Uterus (tissue), 4 donors: ENCODE results near the gene KCTD21. TPM values are rescaled to one million over a fixed set of nuclear protein-coding genes. Genes with fewer than 3 reads are reported as not detected.

Source experiments
- DNase-seq, 2 donors: peaks; one replicate each; pipeline ENCODE4 v3.0.0-alpha.2; 2019 to 2020
- H3K27ac ChIP-seq, 2 donors: fragments of 200-600 bp; sonication (generic); 1 replicate in 1 of 2; 2 replicates in 1 of 2; pipeline ENCODE4 v1.5.1; 2016 to 2018
- H3K27me3 ChIP-seq, 2 donors: fragments of 200-600 bp; sonication (generic); one replicate each; pipeline ENCODE4 v1.5.1; 2018 to 2019; ENCODE audit warnings: control low read depth in 1 of 2
- H3K36me3 ChIP-seq, 2 donors: fragments of 200-600 bp; sonication (generic); one replicate each; pipeline ENCODE4 v1.5.1; 2019; ENCODE audit warnings: control low read depth in 1 of 2
- H3K4me1 ChIP-seq, 2 donors: fragments of 200-600 bp; sonication (generic); one replicate each; pipeline ENCODE4 v1.5.1; 2018 to 2019; ENCODE audit warnings: control low read depth in 1 of 2
- H3K4me3 ChIP-seq, 2 donors: fragments of 200-600 bp; sonication (generic); 1 replicate in 1 of 2; 2 replicates in 1 of 2; pipeline ENCODE4 v1.5.1; 2018 to 2019; ENCODE audit warnings: mild to moderate bottlenecking in 1 of 2
- H3K9me3 ChIP-seq, 2 donors: fragments of 200-600 bp; sonication (generic); one replicate each; pipeline ENCODE4 v1.5.1; 2019; ENCODE audit warnings: control low read depth in 1 of 2
- POLR2A ChIP-seq, 2 donors: fragments of 450-650 bp; IDR thresholded peaks; one replicate each; pipeline ENCODE4 v1.6.1; 2016; ENCODE audit warnings: antibody characterized with exemption in 2 of 2, mild to moderate bottlenecking in 1 of 2, moderate library complexity in 1 of 2
- intact Hi-C: fragments of 100-400 bp; cut with DNase I; formaldehyde crosslinking; loops from one replicate; pipeline ENCODE4 v1.15.1; 2023; ENCODE audit warnings: low total_unique reads
- total RNA-seq, 4 donors: library from RNA; depleted of rRNA in 3 of 4; stranded (reverse); fragments of >200 nt in 3 of 4; gene quantifications; one replicate each; pipeline versions ENCODE4 v1.1.0 to v1.2.4, GENCODE V29; 2014 to 2023
- TF ChIP-seq, protein P1 (sequence below), 4 experiments: fragments of 200-600 bp in 2 of 4; fragments of 450-650 bp in 2 of 4; sonication (generic) in 2 of 4; IDR thresholded peaks; one replicate each; pipeline ENCODE4 v1.5.1; 2016 to 2019; ENCODE audit warnings: antibody characterized with exemption in 4 of 4, mild to moderate bottlenecking in 2 of 4, moderate library complexity in 1 of 4
- donor health status: DM: yes; HTN: yes; CAD: no.

KCTD21 gene
- total RNA-seq, 4 donors from 2014 or later = 6.2 to 12.4 (median 10.6) TPM

DNA sequence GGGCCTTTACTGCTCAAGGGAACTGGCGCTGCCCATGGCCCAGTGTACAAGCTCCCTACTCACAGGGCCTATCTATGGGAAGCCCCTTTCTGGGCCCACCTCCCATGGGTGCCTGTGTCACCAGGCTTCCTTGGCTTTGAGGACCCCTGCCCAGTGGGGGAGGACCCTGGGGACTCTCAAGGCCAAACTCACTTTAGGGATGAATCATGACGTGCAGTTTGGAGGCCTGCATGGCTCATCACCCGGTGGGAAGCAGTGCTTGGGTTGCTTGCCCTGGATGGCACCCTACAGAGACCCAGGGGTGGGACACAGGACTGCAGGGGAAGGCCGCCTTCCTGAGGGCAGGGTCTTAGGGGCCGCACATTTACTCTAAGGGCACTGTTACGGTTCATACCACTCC, 16.5 kb downstream of the KCTD21 start:
- TF ChIP-seq, protein P1, sequence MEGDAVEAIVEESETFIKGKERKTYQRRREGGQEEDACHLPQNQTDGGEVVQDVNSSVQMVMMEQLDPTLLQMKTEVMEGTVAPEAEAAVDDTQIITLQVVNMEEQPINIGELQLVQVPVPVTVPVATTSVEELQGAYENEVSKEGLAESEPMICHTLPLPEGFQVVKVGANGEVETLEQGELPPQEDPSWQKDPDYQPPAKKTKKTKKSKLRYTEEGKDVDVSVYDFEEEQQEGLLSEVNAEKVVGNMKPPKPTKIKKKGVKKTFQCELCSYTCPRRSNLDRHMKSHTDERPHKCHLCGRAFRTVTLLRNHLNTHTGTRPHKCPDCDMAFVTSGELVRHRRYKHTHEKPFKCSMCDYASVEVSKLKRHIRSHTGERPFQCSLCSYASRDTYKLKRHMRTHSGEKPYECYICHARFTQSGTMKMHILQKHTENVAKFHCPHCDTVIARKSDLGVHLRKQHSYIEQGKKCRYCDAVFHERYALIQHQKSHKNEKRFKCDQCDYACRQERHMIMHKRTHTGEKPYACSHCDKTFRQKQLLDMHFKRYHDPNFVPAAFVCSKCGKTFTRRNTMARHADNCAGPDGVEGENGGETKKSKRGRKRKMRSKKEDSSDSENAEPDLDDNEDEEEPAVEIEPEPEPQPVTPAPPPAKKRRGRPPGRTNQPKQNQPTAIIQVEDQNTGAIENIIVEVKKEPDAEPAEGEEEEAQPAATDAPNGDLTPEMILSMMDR (IDR thresholded peaks at IDR 0.05) = no peak
- no peak for TF ChIP-seq POLR2A (IDR thresholded peaks at IDR 0.05)
- DNase-seq = no peak
- Histone ChIP-seq H3K9me3 (no peaks in the 10 kb centered on the region), H3K36me3 (no peaks in the 10 kb centered on the region), H3K4me3 (no peak overlapping the region), H3K4me1 (no peaks in the 10 kb centered on the region), H3K27me3 (no peaks in the 10 kb centered on the region), H3K27ac (no peak overlapping the region)
- intact Hi-C loops = no loop called here

DNA sequence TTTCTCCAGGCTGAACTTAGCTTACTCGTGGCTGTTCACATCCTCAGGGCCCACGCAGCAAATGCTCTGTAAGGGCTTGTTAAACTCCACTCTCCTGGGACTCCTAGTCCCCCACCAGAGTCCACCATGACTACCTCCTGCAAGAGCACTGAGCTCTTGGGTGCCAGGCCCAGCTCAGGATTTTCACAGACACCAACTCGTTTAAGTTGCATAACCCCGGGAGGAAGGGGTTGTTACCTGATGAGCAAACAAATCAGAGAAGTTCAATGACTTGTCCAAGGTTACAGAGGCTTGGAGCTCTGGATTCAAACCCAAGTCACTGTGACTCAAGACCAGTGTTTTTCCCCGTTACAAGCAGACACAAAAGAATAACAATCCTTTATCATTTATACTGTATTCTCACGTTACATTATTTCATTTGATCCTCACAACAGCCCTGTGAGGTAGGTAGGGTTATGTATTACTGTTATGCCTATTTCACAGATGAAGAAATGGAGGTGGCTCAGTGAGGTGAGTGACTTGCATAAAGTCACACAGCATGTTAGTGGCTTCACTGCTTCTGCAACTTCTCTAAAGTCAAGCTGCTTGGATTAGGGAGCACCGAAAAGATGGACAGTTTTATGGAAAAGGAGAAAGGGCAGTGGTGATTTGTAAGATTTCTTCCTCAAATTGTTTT, 17.4 kb downstream of the KCTD21 start:
- H3K27me3 ChIP-seq = no peaks in the 10 kb centered on the region
- TF ChIP-seq, protein P1 (IDR thresholded peaks at IDR 0.05) = no peak
- no peak for TF ChIP-seq POLR2A (IDR thresholded peaks at IDR 0.05)
- H3K4me1 ChIP-seq = no peaks in the 10 kb centered on the region
- H3K9me3 ChIP-seq = no peaks in the 10 kb centered on the region
- intact Hi-C loops = no loop called here
- no peaks in the 10 kb centered on the region for H3K36me3 ChIP-seq
- H3K4me3 ChIP-seq = no peak overlapping the region
- no peak overlapping the region for H3K27ac ChIP-seq
- DNase-seq = no peak

DNA sequence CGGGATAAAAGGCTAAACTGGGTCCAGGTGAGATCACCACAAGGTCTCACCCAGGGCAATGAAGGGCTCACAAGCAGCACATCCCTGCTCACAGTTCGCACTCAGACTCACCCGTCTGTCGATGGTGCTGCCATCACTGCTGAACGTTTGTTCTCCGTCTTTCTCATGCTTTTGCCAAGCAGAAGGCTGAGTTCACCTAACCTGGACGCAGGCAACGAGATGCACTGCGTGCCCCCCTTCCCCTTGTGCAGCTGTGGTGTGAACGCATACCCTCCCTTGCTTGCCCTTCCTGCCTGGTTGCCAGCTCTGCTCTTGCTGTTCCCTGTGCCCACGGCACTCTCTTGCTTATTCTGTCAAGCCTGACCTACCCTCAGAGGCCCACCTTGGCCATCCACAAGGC, 18.0 kb downstream of the KCTD21 start:
- TF ChIP-seq POLR2A (IDR thresholded peaks at IDR 0.05) = no peak
- TF ChIP-seq, protein P1 (IDR thresholded peaks at IDR 0.05) = no peak
- H3K27me3 ChIP-seq = no peaks in the 10 kb centered on the region
- H3K4me3 ChIP-seq = no peak overlapping the region
- intact Hi-C loops = no loop called here
- no peaks in the 10 kb centered on the region for H3K4me1 ChIP-seq
- H3K9me3 ChIP-seq = no peaks in the 10 kb centered on the region
- peak overlapping the region in 1 of 2 donors; percentile 78 for H3K27ac ChIP-seq
- H3K36me3 ChIP-seq = no peaks in the 10 kb centered on the region
- no peak for DNase-seq

DNA sequence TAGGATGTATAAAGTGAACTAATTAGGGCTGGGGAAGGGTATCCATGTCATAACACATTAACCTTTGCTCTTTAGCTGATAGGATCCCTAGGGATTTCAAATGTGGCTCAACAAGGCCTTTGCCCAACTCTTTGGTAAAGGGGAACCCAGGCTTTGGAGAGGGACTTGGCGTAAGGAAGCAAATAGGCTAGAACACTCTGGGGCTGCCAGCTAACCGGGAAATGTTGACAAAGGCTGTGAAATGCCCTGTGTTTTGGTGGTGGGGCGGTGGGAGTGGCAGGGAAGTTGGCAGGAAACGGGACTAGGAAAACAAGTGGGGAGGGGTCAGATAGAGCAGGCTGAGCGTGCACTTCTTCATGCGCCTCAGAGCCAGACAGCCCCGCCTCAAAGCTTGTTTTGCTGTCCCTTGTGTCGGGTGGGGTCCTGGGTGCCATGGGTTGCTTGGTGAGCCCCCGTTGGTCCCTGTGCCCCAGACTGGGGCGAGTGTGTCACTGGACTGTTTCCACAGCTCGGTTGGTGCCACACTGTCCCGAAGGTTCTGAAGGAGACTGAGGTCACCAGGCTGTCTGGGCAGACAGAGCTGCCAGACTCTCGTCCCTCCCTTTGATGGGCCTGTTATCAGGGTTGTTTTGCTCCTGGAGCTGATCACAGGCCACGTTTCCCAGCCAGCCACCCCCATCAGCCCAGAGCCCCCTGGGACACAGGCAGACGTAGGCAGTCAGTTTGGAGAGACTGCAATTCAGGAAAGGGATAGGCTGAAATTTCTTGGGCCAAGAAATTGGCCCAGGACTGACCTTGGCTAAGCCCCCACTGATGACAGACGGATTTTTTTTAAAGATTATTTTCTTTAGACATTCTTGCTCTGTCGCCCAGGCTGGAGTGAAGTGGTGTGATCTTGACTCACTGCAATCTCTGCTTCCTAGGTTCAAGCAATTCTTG, 19.6 kb downstream of the KCTD21 start:
- TF ChIP-seq, protein P1 (IDR thresholded peaks at IDR 0.05) = no peak
- TF ChIP-seq POLR2A (IDR thresholded peaks at IDR 0.05) = no peak
- H3K27me3 ChIP-seq = no peaks in the 10 kb centered on the region
- DNase-seq = peak; percentile 81 to 85
- H3K4me1 ChIP-seq = no peaks in the 10 kb centered on the region
- intact Hi-C loops = no loop called here
- no peaks in the 10 kb centered on the region for H3K36me3 ChIP-seq
- H3K9me3 ChIP-seq = no peaks in the 10 kb centered on the region
- no peak overlapping the region for H3K4me3 ChIP-seq
- H3K27ac ChIP-seq = peak overlapping the region; percentile 78 to 80
